K562 (cell line): ENCODE measurements around the gene PI4K2B. TPM values are rescaled to one million over a fixed set of nuclear protein-coding genes. Genes with fewer than 3 reads are reported as not detected.

ENCODE experiments used
- ARNT ChIP-seq, 2 experiments: fragments of 450-650 bp; IDR thresholded peaks; 2 replicates each; pipeline ENCODE4 v1.6.1; 2016; ENCODE audit warnings: mild to moderate bottlenecking in 1 of 2
- CBX1 ChIP-seq: sonication (generic); IDR thresholded peaks from 2 replicates; pipeline ENCODE4 v1.6.1; 2016; ENCODE audit warnings: antibody characterized with exemption, low read depth, mild to moderate bottlenecking
- CBX5 ChIP-seq: IDR thresholded peaks from 2 replicates; pipeline ENCODE4 v1.6.1; 2014; ENCODE audit warnings: low read depth, borderline replicate concordance
- CCNT2 ChIP-seq: IDR thresholded peaks from 2 replicates; pipeline ENCODE4 v1.6.1; 2011; ENCODE audit warnings: borderline replicate concordance, low read depth, mild to moderate bottlenecking, moderate library complexity, mixed read lengths, low read length; ENCODE audit not compliant: insufficient read length; ENCODE audit errors: extremely low read depth
- CREB1 ChIP-seq, 2 experiments: sonication (generic) in 1 of 2; formaldehyde crosslinking in 1 of 2; IDR thresholded peaks; 2 replicates each; pipeline versions ENCODE4 v1.6.1 to v1.8.0; 2012 to 2022; ENCODE audit warnings: inconsistent platforms in 1 of 2, mild to moderate bottlenecking in 1 of 2, missing genetic modification reagents in 1 of 2, moderate library complexity in 1 of 2
- NCOA4 ChIP-seq: fragments of 450-650 bp; IDR thresholded peaks from 2 replicates; pipeline ENCODE4 v1.6.1; 2018; ENCODE audit warnings: mild to moderate bottlenecking; ENCODE audit not compliant: partially characterized antibody
- NFYB ChIP-seq: IDR thresholded peaks from 2 replicates; pipeline ENCODE4 v1.6.1; 2011; ENCODE audit warnings: mild to moderate bottlenecking, moderate library complexity; ENCODE audit not compliant: insufficient read length; ENCODE audit errors: extremely low read depth
- SMARCA5 ChIP-seq: fragments of 450-650 bp; IDR thresholded peaks from 2 replicates; pipeline ENCODE4 v1.6.1; 2016
- SMARCC2 ChIP-seq: fragments of 450-650 bp; IDR thresholded peaks from 2 replicates; pipeline ENCODE4 v1.6.1; 2017; ENCODE audit warnings: antibody characterized with exemption, moderate library complexity, mild to moderate bottlenecking, low read depth
- STAT5A ChIP-seq: IDR thresholded peaks from 2 replicates; pipeline ENCODE4 v1.6.1; 2012; ENCODE audit warnings: low read length, inconsistent platforms, borderline replicate concordance
- ZC3H8 ChIP-seq: fragments of 450-650 bp; IDR thresholded peaks from 2 replicates; pipeline ENCODE4 v1.6.1; 2017
- ZEB2 ChIP-seq: fragments of 450-650 bp; IDR thresholded peaks from 2 replicates; pipeline ENCODE4 v1.6.1; 2016
- ZFP36 ChIP-seq: fragments of 150-350 bp; IDR thresholded peaks from 2 replicates; pipeline ENCODE4 v1.6.1; 2018; ENCODE audit warnings: low read length, low read depth; ENCODE audit not compliant: partially characterized antibody
- ZNF232 ChIP-seq: sonication (generic); formaldehyde crosslinking; IDR thresholded peaks from 2 replicates; pipeline ENCODE4 v1.8.0; 2022; ENCODE audit warnings: mild to moderate bottlenecking, missing genetic modification reagents
- polyA plus RNA-seq, 8 experiments: library from polyadenylated mRNA; depleted of rRNA in 4 of 8; stranded (reverse) in 5 of 8; unstranded in 3 of 8; fragments of >200 nt; fragmentation: Nextera tagmentation in 2 of 8; fragmentation: Illumina TruSeq in 1 of 8; extraction: Ambion mirVana in 2 of 8; extraction: Trizol in 1 of 8; gene quantifications; 2 replicates each; pipeline versions ENCODE4 v1.2.1 to v1.2.3, GENCODE V29; 2011 to 2014; ENCODE audit warnings: inconsistent platforms in 1 of 8, missing spikeins in 1 of 8
- total RNA-seq, 7 experiments: library from RNA; depleted of rRNA in 6 of 7; stranded (reverse); fragments of >200 nt in 6 of 7; fragmentation: Illumina TruSeq in 2 of 7; extraction: Trizol in 2 of 7; gene quantifications; 2 replicates each; pipeline versions ENCODE4 v1.2.1 to v1.2.3, GENCODE V29; 2011 to 2021; ENCODE audit warnings: low replicate concordance in 1 of 7
- TF ChIP-seq, protein P1 (sequence below): fragments of 250-450 bp; sonication (Bioruptor Pico); IDR thresholded peaks from 2 replicates; pipeline ENCODE4 v1.6.1; 2021; ENCODE audit warnings: mild to moderate bottlenecking
- TF ChIP-seq, protein P2 (sequence below), 2 experiments: IDR thresholded peaks in 1 of 2; conservative IDR thresholded peaks in 1 of 2; 2 replicates each; pipeline ENCODE4 v1.6.1; 2016; ENCODE audit warnings: low read depth in 2 of 2, mild to moderate bottlenecking in 1 of 2, missing compliant biosample characterization in 1 of 2, missing genetic modification characterization in 1 of 2, moderate library complexity in 1 of 2

The PI4K2B gene
- total and polyA plus RNA-seq, 9 of the 15 experiments (the other 6 are each of a cell fraction or from before 2014, with no cell fraction given): 4.5 to 21.4 (median 16.5) TPM

DNA sequence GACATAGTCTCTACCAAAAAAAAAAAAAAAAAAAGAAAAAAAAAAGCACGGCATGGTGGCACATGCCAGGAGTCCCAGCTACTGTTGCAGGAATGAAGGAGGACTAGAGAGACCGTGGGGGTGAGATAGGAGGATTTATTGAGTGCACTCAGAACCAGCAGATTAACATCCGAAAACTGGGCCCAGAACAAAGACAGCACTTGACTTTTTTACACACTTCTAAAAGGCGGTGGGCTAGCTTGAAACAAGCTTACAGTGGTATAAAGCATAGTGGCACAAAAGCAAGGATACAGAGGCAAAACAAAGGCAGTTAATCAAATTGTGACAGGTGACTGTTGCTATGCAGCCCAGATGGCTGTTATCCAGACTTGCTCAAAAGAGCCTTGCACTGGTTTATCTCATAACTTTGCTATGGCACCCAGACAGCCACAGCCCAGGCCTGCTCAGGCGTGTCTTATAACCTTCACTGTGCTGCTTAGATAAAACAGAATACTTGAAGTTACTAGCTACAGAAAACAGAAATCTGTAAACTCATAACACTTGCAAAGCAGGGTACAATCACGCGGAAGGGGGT, 9.9 kb upstream of the PI4K2B start (continued):
- no peak for TF ChIP-seq CREB1 (IDR thresholded peaks at IDR 0.05)
- no peak for TF ChIP-seq CREB1 (CRISPR knock-in tag; IDR thresholded peaks at IDR 0.05)
- TF ChIP-seq ZFP36: peak; percentile 18
- TF ChIP-seq ZC3H8: no peak
- no peak for TF ChIP-seq SMARCC2
- 0 out of 2 replicates have a peak, but pooled peaks have one; percentile 17 for TF ChIP-seq STAT5A
- TF ChIP-seq SMARCA5: no peak
- TF ChIP-seq CBX5: peak; percentile 100
- no peak for TF ChIP-seq NFYB
- no peak for TF ChIP-seq NCOA4
- TF ChIP-seq, protein P1, sequence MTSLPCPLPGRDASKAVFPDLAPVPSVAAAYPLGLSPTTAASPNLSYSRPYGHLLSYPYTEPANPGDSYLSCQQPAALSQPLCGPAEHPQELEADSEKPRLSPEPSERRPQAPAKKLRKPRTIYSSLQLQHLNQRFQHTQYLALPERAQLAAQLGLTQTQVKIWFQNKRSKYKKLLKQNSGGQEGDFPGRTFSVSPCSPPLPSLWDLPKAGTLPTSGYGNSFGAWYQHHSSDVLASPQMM (CRISPR knock-in tag): no peak
- no peak for TF ChIP-seq ZNF232 (CRISPR knock-in tag)
- TF ChIP-seq CBX1: peak; percentile 99
- no peak for TF ChIP-seq CCNT2
- TF ChIP-seq, protein P2, sequence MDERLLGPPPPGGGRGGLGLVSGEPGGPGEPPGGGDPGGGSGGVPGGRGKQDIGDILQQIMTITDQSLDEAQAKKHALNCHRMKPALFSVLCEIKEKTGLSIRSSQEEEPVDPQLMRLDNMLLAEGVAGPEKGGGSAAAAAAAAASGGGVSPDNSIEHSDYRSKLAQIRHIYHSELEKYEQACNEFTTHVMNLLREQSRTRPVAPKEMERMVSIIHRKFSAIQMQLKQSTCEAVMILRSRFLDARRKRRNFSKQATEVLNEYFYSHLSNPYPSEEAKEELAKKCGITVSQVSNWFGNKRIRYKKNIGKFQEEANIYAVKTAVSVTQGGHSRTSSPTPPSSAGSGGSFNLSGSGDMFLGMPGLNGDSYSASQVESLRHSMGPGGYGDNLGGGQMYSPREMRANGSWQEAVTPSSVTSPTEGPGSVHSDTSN (CRISPR knock-in tag; IDR thresholded peaks at IDR 0.05; ENCODE audit: low read depth): no peak
- TF ChIP-seq, protein P2 (tag; conservative IDR thresholded peaks at IDR 0.05; ENCODE audit: low read depth): peak; percentile 40; the same call in 1 of the 2 replicates
- no peak for TF ChIP-seq ARNT (IDR thresholded peaks at IDR 0.05)
- TF ChIP-seq ZEB2: peak; percentile 54; the same call in 1 of the 2 replicates
